Measurements from ENCODE around the gene CACUL1. TPM values are rescaled to one million over a fixed set of nuclear protein-coding genes. Genes with fewer than 3 reads are reported as not detected.
A peak's percentile ranks its signal among the peaks of the same experiment; 100 is the strongest.

The CACUL1 gene
- total RNA-seq, 1 donor from 2014 or later: 52.4 TPM

DNA sequence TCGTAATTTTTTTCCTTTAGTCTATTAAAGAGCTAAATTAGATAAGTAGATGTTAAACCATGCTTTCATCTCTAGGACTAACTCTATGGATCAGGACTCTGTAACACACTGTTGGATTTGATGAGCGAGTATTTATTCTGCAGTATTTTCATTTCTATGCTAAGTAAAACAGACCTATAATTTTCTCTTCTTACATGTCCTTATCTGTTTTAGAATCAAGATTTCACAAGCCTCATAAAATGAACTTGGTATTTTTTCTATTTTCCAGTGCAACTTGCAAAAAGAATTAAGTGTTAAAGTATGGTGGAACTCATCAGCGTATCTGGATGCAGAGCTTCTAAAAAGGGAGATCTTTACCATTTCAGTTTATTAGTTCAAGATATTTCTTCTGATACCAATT lies 2.4 kb downstream of the CACUL1 start:
- Histone ChIP-seq H3K9ac (ENCODE audit: low read length) (peak overlapping the region; percentile 95), H3K4me3 (ENCODE audit: insufficient read depth, low read depth, low read length) (peak overlapping the region; percentile 98), H3K4me1 (ENCODE audit: insufficient read depth, low read length) (peaks cover 10% of the 10 kb centered on the region), H3K79me2 (ENCODE audit: insufficient read depth, low read length) (peaks cover 72% of the 10 kb centered on the region), H3K4me2 (ENCODE audit: low read length) (peak overlapping the region; percentile 92), H2AFZ (ENCODE audit: low read depth, low read length) (no peak overlapping the region), H4K20me1 (ENCODE audit: insufficient read depth, low read length) (peaks cover 64% of the 10 kb centered on the region), H3K36me3 (ENCODE audit: insufficient read depth, low read length) (no peaks in the 10 kb centered on the region), H3K9me3 (ENCODE audit: insufficient read depth, low read depth, low read length) (no peaks in the 10 kb centered on the region), H3K27me3 (ENCODE audit: insufficient read depth, low read length) (no peaks in the 10 kb centered on the region), H3K27ac (ENCODE audit: low read depth, low read length) (no peak overlapping the region)
- Mint-ChIP-seq H3K27ac (ENCODE audit: unreplicated experiment) (peak overlapping the region; percentile 70), H3K36me3 (ENCODE audit: low read depth, unreplicated experiment) (peaks cover 5% of the 10 kb centered on the region), H3K4me3 (ENCODE audit: unreplicated experiment) (peak overlapping the region; percentile 91), H3K4me1 (ENCODE audit: low read depth, unreplicated experiment) (peaks cover 18% of the 10 kb centered on the region), H3K27me3 (ENCODE audit: low read depth, unreplicated experiment) (no peaks in the 10 kb centered on the region), H3K9me3 (ENCODE audit: unreplicated experiment) (peaks cover 2% of the 10 kb centered on the region)
- FAIRE-seq (no peak), DNase-seq (ENCODE audit: low read depth) (no peak)
- TF ChIP-seq EZH2 (IDR thresholded peaks at IDR 0.05; ENCODE audit: insufficient read depth, low read length) (no peak), CTCF (IDR thresholded peaks at IDR 0.05; ENCODE audit: insufficient read depth, low read depth, low read length) (no peak)

- no peak overlapping the region for H3K27ac ChIP-seq (ENCODE audit: low read depth, low read length)
- no peaks in the 10 kb centered on the region for H3K9me3 ChIP-seq (ENCODE audit: insufficient read depth, low read depth, low read length)
- Mint-ChIP-seq H3K4me1 (ENCODE audit: low read depth, unreplicated experiment) (peaks cover 21% of the 10 kb centered on the region), H3K27me3 (ENCODE audit: low read depth, unreplicated experiment) (no peaks in the 10 kb centered on the region), H3K36me3 (ENCODE audit: low read depth, unreplicated experiment) (peaks cover 5% of the 10 kb centered on the region), H3K27ac (ENCODE audit: unreplicated experiment) (no peak overlapping the region), H3K9me3 (ENCODE audit: unreplicated experiment) (peaks cover 2% of the 10 kb centered on the region), H3K4me3 (ENCODE audit: unreplicated experiment) (peak overlapping the region; percentile 66)
- TF ChIP-seq CTCF (IDR thresholded peaks at IDR 0.05; ENCODE audit: insufficient read depth, low read depth, low read length): no peak
- TF ChIP-seq EZH2 (IDR thresholded peaks at IDR 0.05; ENCODE audit: insufficient read depth, low read length): no peak
- peaks cover 10% of the 10 kb centered on the region for H3K4me1 ChIP-seq (ENCODE audit: insufficient read depth, low read length)
- H3K9ac ChIP-seq (ENCODE audit: low read length): no peak overlapping the region
- H4K20me1 ChIP-seq (ENCODE audit: insufficient read depth, low read length): peaks cover 74% of the 10 kb centered on the region
- no peaks in the 10 kb centered on the region for H3K27me3 ChIP-seq (ENCODE audit: insufficient read depth, low read length)
- no peak overlapping the region for H3K4me3 ChIP-seq (ENCODE audit: insufficient read depth, low read depth, low read length)
- FAIRE-seq (no peak), DNase-seq (ENCODE audit: low read depth) (no peak)
- H3K36me3 ChIP-seq (ENCODE audit: insufficient read depth, low read length): no peaks in the 10 kb centered on the region
- no peak overlapping the region for H2AFZ ChIP-seq (ENCODE audit: low read depth, low read length)
- no peak overlapping the region for H3K4me2 ChIP-seq (ENCODE audit: low read length)
- H3K79me2 ChIP-seq (ENCODE audit: insufficient read depth, low read length): peaks cover 84% of the 10 kb centered on the region
Measured at GRCh38 chr10:118751265-118751664, 3.5 kb downstream of the CACUL1 start.

DNA sequence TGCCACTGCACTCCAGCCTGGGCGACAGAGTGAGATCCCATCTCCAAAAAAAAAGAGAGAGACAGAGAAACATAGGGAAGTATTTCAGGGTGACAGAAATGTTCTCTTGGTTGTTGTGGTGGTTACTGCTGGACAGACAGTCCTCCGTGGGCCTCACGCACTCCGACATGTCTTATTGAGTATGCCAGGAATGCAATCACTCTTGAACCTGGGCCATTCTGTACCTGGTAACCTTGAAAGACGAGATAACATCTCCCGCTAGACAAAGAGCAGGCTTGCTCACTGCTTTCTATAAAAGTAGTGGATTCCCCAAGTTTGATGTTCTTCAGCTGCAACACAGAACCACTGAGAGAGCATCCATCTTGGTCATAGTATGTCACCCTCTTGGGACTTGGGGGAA lies 6.7 kb downstream of the CACUL1 start:
- FAIRE-seq: no peak
- Histone ChIP-seq H3K36me3 (ENCODE audit: insufficient read depth, low read length) (no peaks in the 10 kb centered on the region), H3K9ac (ENCODE audit: low read length) (no peak overlapping the region), H3K27me3 (ENCODE audit: insufficient read depth, low read length) (no peaks in the 10 kb centered on the region), H3K4me3 (ENCODE audit: insufficient read depth, low read depth, low read length) (no peak overlapping the region), H2AFZ (ENCODE audit: low read depth, low read length) (no peak overlapping the region), H3K9me3 (ENCODE audit: insufficient read depth, low read depth, low read length) (no peaks in the 10 kb centered on the region), H3K27ac (ENCODE audit: low read depth, low read length) (no peak overlapping the region), H4K20me1 (ENCODE audit: insufficient read depth, low read length) (peaks cover 91% of the 10 kb centered on the region), H3K79me2 (ENCODE audit: insufficient read depth, low read length) (peaks cover 97% of the 10 kb centered on the region), H3K4me2 (ENCODE audit: low read length) (no peak overlapping the region), H3K4me1 (ENCODE audit: insufficient read depth, low read length) (peaks cover 14% of the 10 kb centered on the region)
- no peak for DNase-seq (ENCODE audit: low read depth)
- peaks cover 7% of the 10 kb centered on the region for H3K36me3 Mint-ChIP-seq (ENCODE audit: low read depth, unreplicated experiment)
- H3K9me3 Mint-ChIP-seq (ENCODE audit: unreplicated experiment): peaks cover 2% of the 10 kb centered on the region
- H3K4me1 Mint-ChIP-seq (ENCODE audit: low read depth, unreplicated experiment): peaks cover 24% of the 10 kb centered on the region
- no peaks in the 10 kb centered on the region for H3K27me3 Mint-ChIP-seq (ENCODE audit: low read depth, unreplicated experiment)
- no peak for TF ChIP-seq EZH2 (IDR thresholded peaks at IDR 0.05; ENCODE audit: insufficient read depth, low read length)
- TF ChIP-seq CTCF (IDR thresholded peaks at IDR 0.05; ENCODE audit: insufficient read depth, low read depth, low read length): no peak
- peak overlapping the region; percentile 9 for H3K4me3 Mint-ChIP-seq (ENCODE audit: unreplicated experiment)
- no peak overlapping the region for H3K27ac Mint-ChIP-seq (ENCODE audit: unreplicated experiment)

Measured in astrocyte (in vitro differentiated cells and primary cell).